Thyroid gland (tissue), 4 donors: ENCODE measurements around the gene TMEM121B. TPM values are rescaled to one million over a fixed set of nuclear protein-coding genes. Genes with fewer than 3 reads are reported as not detected.

Source experiments
- DNase-seq, 2 donors: peaks; one replicate each; pipeline ENCODE4 v3.0.0-alpha.2; 2019
- H3K27ac ChIP-seq, 3 donors: fragments of 200-600 bp; sonication (generic); 1 replicate in 2 of 3; 2 replicates in 1 of 3; pipeline ENCODE4 v1.5.1; 2016 to 2019; ENCODE audit warnings: mild to moderate bottlenecking in 1 of 3, moderate library complexity in 1 of 3
- H3K27me3 ChIP-seq: fragments of 200-600 bp; sonication (generic); one replicate; pipeline ENCODE4 v1.5.1; 2019
- H3K36me3 ChIP-seq, 2 donors: fragments of 200-600 bp; sonication (generic); one replicate each; pipeline ENCODE4 v1.5.1; 2016 to 2019
- H3K4me1 ChIP-seq, 2 donors: fragments of 200-600 bp; sonication (generic); one replicate each; pipeline ENCODE4 v1.5.1; 2017 to 2019
- H3K4me3 ChIP-seq, 3 donors: fragments of 200-600 bp; sonication (generic); replicated peaks in 1 of 3; 1 replicate in 2 of 3; 2 replicates in 1 of 3; pipeline ENCODE4 v1.5.1; 2016; ENCODE audit warnings: mild to moderate bottlenecking in 1 of 3
- H3K9me3 ChIP-seq: fragments of 200-600 bp; sonication (generic); one replicate; pipeline ENCODE4 v1.5.1; 2017
- CTCF ChIP-seq, 6 experiments: fragments of 200-600 bp in 3 of 6; fragments of 450-650 bp in 3 of 6; sonication (generic) in 3 of 6; IDR thresholded peaks; one replicate each; pipeline ENCODE4 v1.5.1; 2016 to 2019; ENCODE audit warnings: antibody characterized with exemption in 6 of 6, mild to moderate bottlenecking in 2 of 6, inconsistent platforms in 1 of 6, moderate library complexity in 1 of 6
- POLR2A ChIP-seq, 2 donors: fragments of 450-650 bp; IDR thresholded peaks; one replicate each; pipeline ENCODE4 v1.6.1; 2017; ENCODE audit warnings: antibody characterized with exemption in 2 of 2, mild to moderate bottlenecking in 2 of 2, moderate library complexity in 1 of 2
- WGBS, 2 donors: methylation state at CpG; one replicate each; pipeline ENCODE4 v1.1.5; 2017; 5-methylcytosine and 5-hydroxymethylcytosine counted together
- intact Hi-C: fragments of 100-400 bp; cut with DNase I; formaldehyde crosslinking; loops from one replicate; pipeline ENCODE4 v1.15.1; 2023
- total RNA-seq, 4 donors: library from RNA; depleted of rRNA; stranded (reverse); fragments of >200 nt; gene quantifications; one replicate each; pipeline ENCODE4 v1.2.3, GENCODE V29; 2016

TMEM121B gene
- total RNA-seq, 4 donors from 2014 or later, result 0.10 to 0.17 TPM; not detected in 2

- Histone ChIP-seq H3K9me3 (no peaks in the 10 kb centered on the region), H3K36me3 (peaks cover 12 to 18% of the 10 kb centered on the region in 2 donors), H3K27ac (no peak overlapping the region), H3K4me1 (no peaks in the 10 kb centered on the region), H3K27me3 (no peaks in the 10 kb centered on the region), H3K4me3 (no peak overlapping the region)
- intact Hi-C loops, result no loop called here
- TF ChIP-seq CTCF (IDR thresholded peaks at IDR 0.05), result no peak
- no peak for TF ChIP-seq POLR2A (IDR thresholded peaks at IDR 0.05)
- DNase-seq, result no peak
- WGBS, 2 donors, result 100% methylated on average over 7 of the region's 8 CpGs; no CpG with 5 or more reads in 1 of the 2 donors
Measured at GRCh38 chr22:17145021-17145680, 24.0 kb upstream of the TMEM121B start.

- Histone ChIP-seq H3K4me3 (no peak overlapping the region), H3K36me3 (peaks cover 12 to 18% of the 10 kb centered on the region in 2 donors), H3K27ac (no peak overlapping the region), H3K4me1 (no peaks in the 10 kb centered on the region), H3K27me3 (no peaks in the 10 kb centered on the region), H3K9me3 (no peaks in the 10 kb centered on the region)
- intact Hi-C loops, result no loop called here
- WGBS, 2 donors, result 91 to 92% methylated on average over 8 of the region's 8 CpGs
- no peak for DNase-seq
- TF ChIP-seq POLR2A (IDR thresholded peaks at IDR 0.05) (no peak), CTCF (IDR thresholded peaks at IDR 0.05) (no peak)
Measured at GRCh38 chr22:17143826-17144225, 22.7 kb upstream of the TMEM121B start.

GRCh38 chr22:17143101-17143500 lies 21.9 kb upstream of the TMEM121B start:
- H3K27me3 ChIP-seq, result no peaks in the 10 kb centered on the region
- H3K36me3 ChIP-seq, result peaks cover 16 to 18% of the 10 kb centered on the region in 2 donors
- DNase-seq, result no peak
- no peaks in the 10 kb centered on the region for H3K4me1 ChIP-seq
- H3K27ac ChIP-seq, result no peak overlapping the region
- no peak for TF ChIP-seq CTCF (IDR thresholded peaks at IDR 0.05)
- TF ChIP-seq POLR2A (IDR thresholded peaks at IDR 0.05), result no peak
- no peak overlapping the region for H3K4me3 ChIP-seq
- intact Hi-C loops, result no loop called here
- H3K9me3 ChIP-seq, result no peaks in the 10 kb centered on the region
- WGBS, 2 donors, result 91 to 94% methylated on average over 9 of the region's 9 CpGs

- DNase-seq, result no peak
- intact Hi-C loops, result no loop called here
- Histone ChIP-seq H3K9me3 (no peaks in the 10 kb centered on the region), H3K4me1 (no peaks in the 10 kb centered on the region), H3K27me3 (no peaks in the 10 kb centered on the region), H3K27ac (no peak overlapping the region), H3K36me3 (peaks cover 18 to 28% of the 10 kb centered on the region in 2 donors), H3K4me3 (no peak overlapping the region)
- no peak for TF ChIP-seq POLR2A (IDR thresholded peaks at IDR 0.05)
- 95 to 100% methylated on average over 4 to 7 of the region's 9 CpGs for WGBS, 2 donors
Measured at GRCh38 chr22:17140826-17141766, 19.9 kb upstream of the TMEM121B start.

GRCh38 chr22:17140022-17140421 lies 18.9 kb upstream of the TMEM121B start:
- intact Hi-C loops, result no loop called here
- TF ChIP-seq POLR2A (IDR thresholded peaks at IDR 0.05) (no peak), CTCF (IDR thresholded peaks at IDR 0.05) (no peak)

More at GRCh38 chr22:17140022-17140421, 18.9 kb upstream of the TMEM121B start:
- no peaks in the 10 kb centered on the region for H3K9me3 ChIP-seq
- no peaks in the 10 kb centered on the region for H3K4me1 ChIP-seq
- no peaks in the 10 kb centered on the region for H3K27me3 ChIP-seq
- DNase-seq, result no peak
- WGBS, 2 donors, result 86 to 90% methylated on average over 8 of the region's 8 CpGs
- H3K27ac ChIP-seq, result no peak overlapping the region
- H3K4me3 ChIP-seq, result no peak overlapping the region
- peaks cover 18 to 28% of the 10 kb centered on the region in 2 donors for H3K36me3 ChIP-seq
